A549 (cell line): ENCODE measurements around the gene CFAP46. TPM values are rescaled to one million over a fixed set of nuclear protein-coding genes. Genes with fewer than 3 reads are reported as not detected.

ENCODE experiments used
- ATAC-seq, 2 experiments: fragments of 200-7000 bp in 1 of 2; fragments of >200 bp in 1 of 2; cut with Nextera tagmentation in 1 of 2; cut with Tn5 transposase in 1 of 2; 3 replicates each; pipeline versions ENCODE4 v1.8.0 to v1.9.1; 2018 to 2020; ENCODE audit warnings: mild to moderate bottlenecking in 1 of 2, moderate library complexity in 1 of 2
- CTCF ChIA-PET: fragments of 300-600 bp; sonication (Branson Sonifier 250); formaldehyde crosslinking; extraction: SDS; loops from one replicate; lab custom pipeline; 2021; ENCODE audit warnings: antibody characterized with exemption, inconsistent platforms; lab: Yijun Ruan, JAX
- POLR2A ChIA-PET: fragments of 350-600 bp; formaldehyde crosslinking; extraction: SDS; loops from one replicate; lab custom pipeline; 2021; ENCODE audit warnings: antibody characterized with exemption, inconsistent platforms; lab: Yijun Ruan, JAX
- DNase-seq, 2 experiments: peaks; one replicate each; pipeline versions ENCODE4 v3.0.0 to v3.0.0-alpha.2; 2011 to 2016; ENCODE audit warnings: low read depth in 1 of 2, low spot score in 1 of 2
- FAIRE-seq: peaks from 2 replicates; lab custom pipeline; 2011; peaks lifted over from hg19 to GRCh38; lab: Jason Lieb, UNC
- H3K27ac ChIP-seq, 2 experiments: fragments of >200 bp; sonication (Bioruptor Twin); formaldehyde crosslinking; 3 replicates each; pipeline ENCODE4 v1.5.1; 2016 to 2017
- H3K4me1 ChIP-seq: fragments of >200 bp; sonication (Bioruptor Twin); formaldehyde crosslinking; 3 replicates; pipeline ENCODE4 v1.6.1; 2016
- H3K4me2 ChIP-seq: fragments of >200 bp; sonication (Bioruptor Twin); formaldehyde crosslinking; 3 replicates; pipeline ENCODE4 v1.6.1; 2016
- H3K4me3 ChIP-seq: fragments of >200 bp; sonication (Bioruptor Twin); formaldehyde crosslinking; 3 replicates; pipeline ENCODE4 v1.5.1; 2016
- H3K9me3 ChIP-seq: fragments of >200 bp; sonication (Bioruptor Twin); formaldehyde crosslinking; 3 replicates; pipeline ENCODE4 v1.6.1; 2016
- CHD2 ChIP-seq: fragments of 150-350 bp; IDR thresholded peaks from 2 replicates; pipeline ENCODE4 v1.6.1; 2014; ENCODE audit warnings: low read length; ENCODE audit not compliant: partially characterized antibody
- CTCF ChIP-seq: fragments of >200 bp; sonication (Bioruptor Twin); formaldehyde crosslinking; IDR thresholded peaks from 3 replicates; pipeline ENCODE4 v1.5.1; 2016
- FOSL2 ChIP-seq, 2 experiments: fragments of 450-650 bp in 1 of 2; fragments of >200 bp in 1 of 2; sonication (Bioruptor Twin) in 1 of 2; formaldehyde crosslinking; IDR thresholded peaks; 2 replicates each; pipeline versions ENCODE4 v1.5.0 to v1.6.1; 2016 to 2020; ENCODE audit warnings: mild to moderate bottlenecking in 1 of 2, moderate library complexity in 1 of 2
- FOXS1 ChIP-seq: fragments of 250-450 bp; sonication (Bioruptor Pico); IDR thresholded peaks from 2 replicates; pipeline ENCODE4 v1.5.0; 2020; ENCODE audit warnings: mild to moderate bottlenecking, moderate library complexity
- HMGXB4 ChIP-seq: fragments of 250-450 bp; sonication (Bioruptor Pico); IDR thresholded peaks from 2 replicates; pipeline ENCODE4 v1.5.0; 2021; ENCODE audit warnings: mild to moderate bottlenecking, moderate library complexity, borderline replicate concordance
- HOXB5 ChIP-seq: fragments of 250-450 bp; sonication (Bioruptor Pico); IDR thresholded peaks from 2 replicates; pipeline ENCODE4 v1.5.0; 2020; ENCODE audit warnings: mild to moderate bottlenecking, moderate library complexity
- JUNB ChIP-seq: fragments of >200 bp; sonication (Bioruptor Twin); formaldehyde crosslinking; IDR thresholded peaks from 2 replicates; pipeline ENCODE4 v1.6.1; 2016
- NFE2L2 ChIP-seq: fragments of 150-350 bp; conservative IDR thresholded peaks from 2 replicates; pipeline ENCODE4 v1.6.1; 2014; ENCODE audit warnings: low read length
- RAD21 ChIP-seq, 2 experiments: fragments of >200 bp in 1 of 2; sonication (Bioruptor Twin) in 1 of 2; formaldehyde crosslinking in 1 of 2; IDR thresholded peaks in 1 of 2; conservative IDR thresholded peaks in 1 of 2; 2 replicates in 1 of 2; 3 replicates in 1 of 2; pipeline ENCODE4 v1.6.1; 2012 to 2018; ENCODE audit warnings: inconsistent platforms in 1 of 2
- RFX5 ChIP-seq: fragments of 450-650 bp; IDR thresholded peaks from 2 replicates; pipeline ENCODE4 v1.7.1; 2014; ENCODE audit warnings: antibody characterized with exemption, mild to moderate bottlenecking, moderate library complexity
- SMC3 ChIP-seq: fragments of >200 bp; sonication (Bioruptor Twin); formaldehyde crosslinking; IDR thresholded peaks from 3 replicates; pipeline ENCODE4 v1.6.1; 2018; ENCODE audit warnings: inconsistent platforms
- TFCP2L1 ChIP-seq: fragments of 250-450 bp; sonication (Bioruptor Pico); IDR thresholded peaks from 2 replicates; pipeline ENCODE4 v1.5.0; 2021; ENCODE audit warnings: mild to moderate bottlenecking
- USF2 ChIP-seq: fragments of 450-650 bp; IDR thresholded peaks from 2 replicates; pipeline ENCODE4 v1.6.1; 2014; ENCODE audit warnings: antibody characterized with exemption
- ZSCAN20 ChIP-seq: fragments of 250-450 bp; sonication (Bioruptor Pico); IDR thresholded peaks from 2 replicates; pipeline ENCODE4 v1.8.0; 2022; ENCODE audit warnings: mild to moderate bottlenecking, moderate library complexity
- WGBS: methylation state at CpG from one replicate; pipeline ENCODE4 v1.1.6; 2017; ENCODE audit errors: missing lambda C conversion rate; 5-methylcytosine and 5-hydroxymethylcytosine counted together
- polyA plus RNA-seq, 4 experiments: library from polyadenylated mRNA; depleted of rRNA in 3 of 4; stranded (reverse); fragments of >200 nt; fragmentation: RNase III in 1 of 4; extraction: RNeasy Plus Mini Kit Qiagen cat#74134 plus additional on column Dnase treatment in 1 of 4; gene quantifications; 2 replicates in 3 of 4; 3 replicates in 1 of 4; pipeline ENCODE4 v1.2.3, GENCODE V29; 2011 to 2017

CFAP46 gene
- polyA plus RNA-seq, 2 of the 4 experiments (the other 2 are of a cell fraction) = 0.88 to 1.8 TPM

GRCh38 chr10:132788180-132788830 is 154.1 kb downstream of the CFAP46 start:
- Histone ChIP-seq H3K4me2 (peak overlapping the region; percentile 95), H3K27ac (no peak overlapping the region), H3K4me3 (peak overlapping the region; percentile 35), H3K9me3 (no peaks in the 10 kb centered on the region)
- ChIA-PET POLR2A (no interaction called here), CTCF (interaction anchor here (0.7 to 4.6 kb wide), 2 partner anchors 18 to 133 kb away, joined by 3 to 41 read pairs; no protein-coding TSS in a partner anchor)
- WGBS = 5% methylated on average over 31 of the region's 79 CpGs
- DNase-seq = peak; percentile 40 to 55
- TF ChIP-seq JUNB (no peak), FOXS1 (CRISPR knock-in tag) (no peak), RAD21 (conservative IDR thresholded peaks at IDR 0.05 in 1 of 2, IDR thresholded peaks at IDR 0.05 in 1 of 2) (peak; percentile 32 to 52; a peak in 4 of 5 replicates), SMC3 (peak; percentile 44; the same call in 2 of the 3 replicates), HMGXB4 (CRISPR knock-in tag) (no peak), CTCF (peak; percentile 16; the same call in 1 of the 3 replicates), HOXB5 (no peak), NFE2L2 (no peak)
- TF ChIP-seq, all 56 proteins: peak for 3
- peaks cover 26% of the 10 kb centered on the region for H3K4me1 ChIP-seq
- FAIRE-seq (no peak), ATAC-seq (peak; percentile 41 to 70; a peak in 5 of 6 replicates)

GRCh38 chr10:132787495-132788179 is 154.7 kb downstream of the CFAP46 start:
- peak overlapping the region in 1 of 2 experiments; percentile 37; a peak in 1 of 6 replicates for H3K27ac ChIP-seq
- whole genome bisulfite sequencing = 0% methylated on average over 3 of the region's 80 CpGs
- FAIRE-seq (no peak), DNase-seq (peak; percentile 43 to 47), ATAC-seq (peak; percentile 45 to 72; a peak in 4 of 6 replicates)
- ChIA-PET CTCF (interaction anchor here (0.7 to 4.6 kb wide), 2 partner anchors 19 to 133 kb away, joined by 3 to 41 read pairs; no protein-coding TSS in a partner anchor), POLR2A (no interaction called here)
- peaks cover 26% of the 10 kb centered on the region for H3K4me1 ChIP-seq
- H3K9me3 ChIP-seq = no peaks in the 10 kb centered on the region
- H3K4me3 ChIP-seq = peak overlapping the region; percentile 35
- peak overlapping the region; percentile 95 for H3K4me2 ChIP-seq
- no peak for TF ChIP-seq SMC3
- no peak for TF ChIP-seq CHD2
- no peak for TF ChIP-seq ZSCAN20 (CRISPR knock-in tag)
- no peak for TF ChIP-seq JUNB
- no peak for TF ChIP-seq RFX5
- TF ChIP-seq HMGXB4 (CRISPR knock-in tag) = no peak
- no peak for TF ChIP-seq CTCF
- no peak for TF ChIP-seq FOSL2 (IDR thresholded peaks at IDR 0.05)
- no peak for TF ChIP-seq FOSL2 (CRISPR knock-in tag; IDR thresholded peaks at IDR 0.05)
- no peak for TF ChIP-seq USF2
- TF ChIP-seq TFCP2L1 (CRISPR knock-in tag) = no peak
